ENCODE measurements around the gene ARHGAP27. TPM values are rescaled to one million over a fixed set of nuclear protein-coding genes. Genes with fewer than 3 reads are reported as not detected.
A peak's percentile ranks its signal among the peaks of the same experiment; 100 is the strongest.

ARHGAP27 gene
- total and polyA plus RNA-seq, 12 donors, result 15.2 to 65.8 (median 25.3) TPM

- DNase-seq (no peak), ATAC-seq (no peak)
- Histone ChIP-seq H3K4me1 (peaks cover 20 to 77% (median 56%) of the 10 kb centered on the region in 9 donors), H3K36me3 (peaks cover 0 to 12% (median 0%) of the 10 kb centered on the region in 9 donors), H3K4me3 (no peak overlapping the region), H3K27ac (no peak overlapping the region), H3K9me3 (no peaks in the 10 kb centered on the region), H3K27me3 (peaks cover 12 to 31% (median 27%) of the 10 kb centered on the region in 7 donors)
- WGBS, 2 donors, result 83 to 84% methylated on average over 11 of the region's 11 CpGs
- intact Hi-C loops (cut with DNase I), result loop anchor here in 1 of 10 donors (5.0 kb wide), 1 partner anchor 35 kb away; no protein-coding TSS in a partner anchor
- TF ChIP-seq CTCF (IDR thresholded peaks at IDR 0.05), result no peak
These were observed 5.4 kb downstream of the ARHGAP27 start for GRCh38 chr17:45427181-45427835.

GRCh38 chr17:45426561-45426960, 6.1 kb downstream of the ARHGAP27 start:
- peaks cover 19 to 72% (median 51%) of the 10 kb centered on the region in 9 donors for H3K4me1 ChIP-seq
- H3K36me3 ChIP-seq, result peaks cover 0 to 18% (median 0%) of the 10 kb centered on the region in 9 donors
- H3K9me3 ChIP-seq, result no peaks in the 10 kb centered on the region
- intact Hi-C loops (cut with DNase I), result loop anchor here in 1 of 10 donors (5.0 kb wide), 1 partner anchor 34 kb away; no protein-coding TSS in a partner anchor
- peaks cover 12 to 30% (median 26%) of the 10 kb centered on the region in 7 donors for H3K27me3 ChIP-seq
- no peak overlapping the region for H3K4me3 ChIP-seq
- DNase-seq (no peak), ATAC-seq (no peak)
- no peak for TF ChIP-seq CTCF (IDR thresholded peaks at IDR 0.05)
- WGBS, 2 donors, result 77 to 78% methylated on average over 7 of the region's 7 CpGs
- no peak overlapping the region for H3K27ac ChIP-seq

GRCh38 chr17:45425984-45426413, 6.7 kb downstream of the ARHGAP27 start:
- Histone ChIP-seq H3K27me3 (peaks cover 12 to 24% (median 21%) of the 10 kb centered on the region in 7 donors), H3K4me3 (peak overlapping the region in 4 of 10 donors; percentile 39 to 55 (median 52)), H3K27ac (peak overlapping the region in 9 of 10 donors; percentile 69 to 91 (median 87)), H3K9me3 (no peaks in the 10 kb centered on the region), H3K36me3 (peaks cover 0 to 23% (median 0%) of the 10 kb centered on the region in 9 donors), H3K4me1 (peaks cover 13 to 66% (median 46%) of the 10 kb centered on the region in 9 donors)
- WGBS, 2 donors, result 62 to 63% methylated on average over 6 of the region's 6 CpGs
- DNase-seq (no peak), ATAC-seq (no peak)
- intact Hi-C loops (cut with DNase I), result loop anchor here in 4 of 10 donors (1.0 to 5.0 kb wide), 3 partner anchors 27 to 34 kb away; no protein-coding TSS in a partner anchor
- no peak for TF ChIP-seq CTCF (IDR thresholded peaks at IDR 0.05)

- DNase-seq, result peak in 1 of 2 donors; percentile 58
- TF ChIP-seq CTCF (IDR thresholded peaks at IDR 0.05), result peak; percentile 14 to 63 (median 39)
- intact Hi-C loops (cut with DNase I), result loop anchor here in 4 of 10 donors (1.0 to 5.0 kb wide), 3 partner anchors 26 to 33 kb away; no protein-coding TSS in a partner anchor
- Histone ChIP-seq H3K36me3 (peaks cover 0 to 27% (median 0%) of the 10 kb centered on the region in 9 donors), H3K27me3 (peaks cover 6 to 18% (median 14%) of the 10 kb centered on the region in 7 donors), H3K4me3 (peak overlapping the region; percentile 21 to 55 (median 46)), H3K27ac (peak overlapping the region; percentile 69 to 91 (median 86)), H3K9me3 (no peaks in the 10 kb centered on the region), H3K4me1 (peaks cover 10 to 60% (median 39%) of the 10 kb centered on the region in 9 donors)
- ATAC-seq, result peak; percentile 51 to 83 (median 80)
- WGBS, 2 donors, result 26 to 34% methylated on average over 18 of the region's 18 CpGs
These were observed 7.3 kb downstream of the ARHGAP27 start for GRCh38 chr17:45425125-45425983.
